Activated CD8-positive, alpha-beta memory T cell treated with anti-CD3 and anti-CD28 coated beads for 24 hours (primary cell): ENCODE results near the gene AK8.
"Not testable (repeated sequence)": the region's sequence is repeated elsewhere in the genome, so short reads cannot be mapped to it uniquely, and the experiment has no call there.

Source experiments
- DNase-seq: peaks from one replicate; pipeline ENCODE4 v3.0.0-alpha.2; 2020

Gene AK8

DNA sequence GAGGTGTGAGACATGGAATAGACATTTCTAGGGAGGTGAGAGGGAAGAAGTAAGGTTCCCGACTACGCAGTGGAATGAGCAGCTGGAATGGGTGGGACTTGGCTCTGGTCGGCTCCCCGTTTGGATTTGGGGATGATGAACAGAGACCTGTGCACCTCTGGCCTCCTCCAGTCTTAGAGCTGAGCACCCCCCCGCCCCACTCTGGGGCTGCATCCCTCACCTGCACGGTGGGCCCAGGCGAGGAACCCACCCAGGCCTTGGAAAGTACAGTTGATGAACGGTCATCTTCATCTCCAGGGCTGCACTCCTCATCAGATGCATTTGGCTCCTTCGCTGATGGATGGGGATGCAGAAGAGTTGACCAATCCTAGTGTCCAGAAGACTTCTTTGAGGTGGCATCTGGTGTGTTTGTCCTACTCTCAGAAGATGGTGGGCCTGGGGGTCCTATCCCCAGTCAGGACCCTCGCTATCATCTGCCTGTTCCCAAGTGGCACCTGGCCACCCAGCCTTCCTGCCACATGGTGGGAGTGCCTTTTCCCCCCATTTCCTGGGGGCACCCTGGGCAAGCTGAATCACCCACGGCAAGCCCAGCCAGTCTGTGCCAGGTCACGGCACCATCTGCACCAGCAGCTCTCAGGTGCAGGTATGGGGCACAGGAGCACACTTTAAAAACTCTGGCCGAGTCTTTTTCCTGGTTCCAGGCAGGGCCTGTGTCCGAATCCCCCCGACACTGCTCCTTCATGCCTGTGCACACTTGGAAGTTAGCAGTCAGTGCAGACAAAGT, 137.4 kb downstream of the AK8 start:
- no peak for DNase-seq

DNA sequence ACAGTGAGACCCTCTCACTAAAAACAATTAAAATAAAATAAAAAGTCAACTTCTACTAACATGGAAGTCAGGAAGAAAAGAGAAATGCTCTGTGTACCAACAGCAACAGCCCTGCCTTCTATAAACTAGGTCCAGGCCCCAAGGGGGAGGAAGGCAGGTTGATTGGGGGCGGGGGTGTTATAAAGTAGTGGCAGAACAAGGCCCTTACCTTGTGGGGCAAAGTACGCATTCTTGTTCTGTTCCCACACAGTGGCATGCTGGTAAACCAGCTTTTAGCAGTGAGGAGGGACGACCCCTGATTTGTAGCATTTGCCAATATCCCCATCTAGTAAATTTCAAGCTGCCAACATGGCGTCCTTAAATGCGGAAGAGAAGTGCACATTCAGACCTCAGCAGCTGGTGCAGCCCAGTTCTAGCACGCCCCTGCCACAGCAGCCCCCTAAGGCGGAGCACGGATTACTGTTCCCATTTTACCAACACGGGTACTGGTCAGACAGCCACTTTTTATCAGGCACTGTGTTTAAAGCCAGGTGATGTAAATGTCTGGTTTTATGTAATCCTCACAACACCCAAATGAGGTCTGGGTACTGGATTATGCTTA, 138.3 kb downstream of the AK8 start:
- DNase-seq, result no peak

DNA sequence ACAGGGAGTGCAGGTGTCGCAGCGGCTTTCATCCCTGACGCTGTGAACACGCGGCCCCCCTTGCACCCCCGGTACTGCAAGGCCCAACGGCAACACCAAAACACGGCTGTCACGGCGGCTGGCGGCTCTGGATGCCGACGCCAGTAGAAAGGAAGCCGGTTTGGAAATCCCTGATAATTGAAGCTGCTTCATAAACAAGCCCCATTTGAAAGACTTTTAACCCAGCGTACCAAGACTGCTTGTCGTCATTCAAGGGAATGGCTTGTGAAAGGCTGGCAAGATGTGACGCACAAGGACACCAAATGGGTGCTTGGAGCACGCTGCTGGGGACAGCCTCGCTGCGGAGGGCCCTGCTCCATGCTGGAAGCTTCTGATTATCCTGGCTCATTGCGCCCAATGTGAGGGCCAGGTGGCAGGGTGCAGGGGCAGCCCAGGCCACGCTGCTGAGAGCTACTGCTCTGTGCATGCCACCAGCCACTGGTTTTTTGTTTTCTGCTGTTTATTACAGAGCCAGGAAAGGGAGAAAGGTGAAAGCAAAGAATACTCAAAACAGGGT, 144.7 kb downstream of the AK8 start:
- no peak for DNase-seq

DNA sequence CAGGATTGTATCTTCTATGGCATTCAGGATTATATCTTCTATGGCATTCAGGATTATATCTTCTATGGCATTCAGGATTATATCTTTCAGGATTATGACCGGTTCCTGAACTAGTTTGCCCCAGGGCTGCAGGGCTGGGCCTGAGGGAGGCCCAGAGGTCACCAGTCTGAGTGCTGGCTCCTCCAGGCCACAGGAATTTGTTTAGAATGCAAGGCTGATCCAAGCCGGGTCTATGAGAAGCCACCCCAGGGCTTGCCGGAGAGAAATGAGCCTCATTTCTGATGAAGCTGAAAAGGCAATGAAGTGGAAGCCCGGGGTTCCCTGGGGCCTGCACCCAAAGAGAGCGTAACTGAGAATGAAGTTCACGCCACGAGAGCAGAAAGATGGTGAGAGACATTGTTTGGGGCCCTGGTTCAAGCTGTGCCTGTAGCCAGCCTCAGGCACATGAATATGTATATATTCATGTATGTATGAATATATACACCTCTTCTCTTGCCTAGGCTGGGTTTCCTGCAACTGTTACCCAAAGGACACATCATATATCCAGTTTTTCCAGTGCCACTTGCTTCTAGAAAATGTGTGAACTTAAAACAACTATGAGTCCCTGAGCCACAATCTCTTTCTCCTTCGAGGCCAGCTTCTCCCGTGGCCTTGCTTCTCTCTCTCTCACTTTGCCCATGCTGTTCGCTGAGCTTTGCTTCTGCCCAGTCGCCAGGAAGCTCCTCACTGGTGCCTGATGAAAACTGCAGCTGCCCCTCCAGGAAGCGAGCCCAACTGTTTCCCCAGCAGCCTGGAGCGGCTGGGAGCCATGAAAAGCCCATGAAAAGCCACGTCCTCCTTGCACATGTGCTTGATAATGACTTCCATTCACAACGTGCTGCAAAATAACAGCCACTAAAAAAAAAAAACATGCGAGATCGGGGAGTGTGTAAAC, 145.5 kb downstream of the AK8 start:
- DNase-seq, result no peak

DNA sequence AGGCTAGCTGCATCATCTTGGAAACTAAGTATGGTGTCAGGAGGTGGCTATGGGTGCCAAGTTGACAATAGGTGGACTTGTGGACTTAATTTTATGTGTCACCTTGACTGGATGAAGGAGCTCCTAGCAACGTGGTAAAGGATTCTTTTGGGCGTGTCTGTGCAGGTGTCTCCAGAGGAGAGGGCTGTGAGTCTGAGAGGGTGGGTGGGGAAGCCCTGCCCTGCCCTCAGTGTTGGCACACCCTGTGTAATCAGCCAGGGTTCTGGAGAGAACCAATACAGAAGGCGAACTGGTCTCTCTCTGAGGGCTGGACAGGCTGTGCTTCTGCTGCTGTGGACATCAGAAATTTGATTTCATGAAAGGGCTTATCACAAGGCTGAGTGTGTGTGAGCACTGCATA, 146.9 kb downstream of the AK8 start:
- DNase-seq, result no peak

DNA sequence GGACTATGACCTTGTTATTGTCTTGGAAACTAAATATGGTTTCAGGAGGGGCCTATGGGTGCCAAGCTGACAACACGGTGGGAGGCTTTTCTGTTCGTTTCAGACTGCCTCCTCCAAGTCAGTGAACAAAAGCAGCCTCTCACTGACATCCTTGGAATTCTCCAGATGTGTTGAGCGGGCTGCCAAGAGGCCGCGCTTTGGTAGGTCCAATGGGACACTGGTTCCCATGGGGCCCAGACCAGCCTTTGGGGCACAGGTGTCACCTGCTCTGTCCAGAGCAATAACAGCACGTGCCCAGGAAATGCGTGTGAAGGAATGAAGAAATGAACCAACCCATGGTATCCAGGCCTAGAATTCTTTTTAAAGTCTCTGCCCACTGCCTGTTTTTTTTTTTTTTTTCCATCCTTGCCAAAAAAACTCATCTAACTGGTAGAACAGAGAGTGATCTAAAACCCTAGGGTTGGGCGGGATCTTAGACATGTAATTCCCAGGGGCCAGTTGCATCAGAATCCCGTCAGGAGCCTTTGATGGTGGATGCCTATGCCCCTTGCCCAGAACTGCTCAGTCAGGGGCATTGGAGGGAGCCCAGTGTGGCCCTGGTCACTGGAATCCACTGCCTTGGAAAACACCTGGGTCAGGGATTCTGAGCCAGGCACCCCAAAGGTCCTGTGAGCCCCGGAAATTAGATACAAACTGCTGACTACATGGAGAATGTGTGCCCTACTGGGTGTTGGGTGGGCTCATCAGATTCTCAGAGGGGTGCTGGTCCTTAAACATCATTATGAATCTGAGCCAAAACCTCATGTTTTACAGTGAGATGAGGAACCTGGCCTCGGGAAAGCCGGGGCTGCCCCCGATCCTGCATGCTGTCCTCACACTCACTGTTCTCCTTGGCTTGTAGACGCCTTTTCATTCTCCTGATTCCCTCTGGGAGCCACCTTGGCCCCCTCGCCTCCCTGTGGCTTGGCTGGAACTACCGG, 147.7 kb downstream of the AK8 start:
- DNase-seq, result no peak

DNA sequence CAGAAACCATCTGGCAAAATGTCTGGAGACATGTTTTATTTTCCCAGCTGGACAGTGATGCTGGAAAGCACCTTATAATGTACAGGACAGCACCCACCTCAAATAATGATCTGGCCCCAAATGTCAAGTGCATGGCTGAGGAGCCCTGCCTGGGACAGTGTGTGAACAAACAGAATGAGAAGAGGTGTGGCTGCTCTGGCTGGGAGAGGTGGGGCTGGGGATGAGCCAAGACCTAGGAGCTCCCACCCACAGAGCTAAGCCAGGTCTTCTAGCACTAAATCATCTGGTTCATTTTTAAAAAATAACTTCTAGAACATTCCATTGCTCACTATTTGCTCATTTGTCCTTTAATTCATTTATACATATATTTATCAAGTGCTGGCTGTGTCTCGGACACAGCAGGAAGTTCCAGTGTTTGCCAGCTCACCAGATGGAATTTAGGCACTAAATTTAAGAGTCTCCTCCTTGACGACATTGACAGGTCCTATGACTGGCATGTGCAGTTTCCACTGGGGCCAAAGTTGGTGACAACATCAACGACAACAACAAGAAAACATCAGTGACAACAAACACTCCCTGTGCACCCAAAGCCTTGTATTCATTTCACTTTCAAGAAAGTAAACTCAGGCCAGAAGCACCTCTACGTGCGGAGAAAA, 148.7 kb downstream of the AK8 start:
- no peak for DNase-seq

DNA sequence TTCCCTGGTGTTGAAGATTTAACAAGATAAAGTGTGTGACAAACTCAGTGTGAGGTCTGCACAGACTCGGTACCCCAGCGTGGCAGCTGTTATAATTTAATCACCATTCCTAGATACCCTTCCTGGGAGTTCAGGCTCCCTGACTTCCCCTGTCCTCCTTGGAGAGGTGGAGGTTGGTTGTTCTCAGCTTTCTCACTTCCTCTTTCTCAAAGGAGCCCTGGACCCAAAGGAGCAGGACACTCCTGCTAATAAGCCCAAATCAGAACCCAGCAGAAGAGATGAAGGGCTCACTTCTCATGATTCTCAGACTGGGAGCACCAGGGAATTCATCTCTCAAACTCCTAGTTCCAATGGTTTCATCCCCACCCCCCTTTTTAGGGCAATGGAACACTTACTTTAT, 149.6 kb downstream of the AK8 start:
- DNase-seq, result no peak

DNA sequence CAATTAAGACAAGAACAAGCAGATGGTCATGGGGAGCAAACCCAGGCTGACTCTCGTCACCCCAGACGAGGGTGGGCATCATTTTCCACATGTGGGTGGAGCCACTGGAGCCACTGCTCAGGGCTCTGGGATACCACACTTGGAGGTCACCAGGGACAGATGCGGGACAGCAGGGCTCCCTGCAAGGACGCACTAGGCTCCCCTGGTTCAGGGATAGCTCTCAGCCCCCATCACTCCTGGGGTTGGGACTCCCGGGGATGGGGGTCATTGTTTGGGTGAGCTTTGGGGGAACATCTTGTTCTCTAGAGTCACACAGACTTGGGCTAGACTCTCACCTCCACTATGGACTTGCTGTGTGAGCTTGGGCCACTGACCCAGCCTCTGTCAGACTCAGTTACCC, 150.0 kb downstream of the AK8 start:
- no peak for DNase-seq

DNA sequence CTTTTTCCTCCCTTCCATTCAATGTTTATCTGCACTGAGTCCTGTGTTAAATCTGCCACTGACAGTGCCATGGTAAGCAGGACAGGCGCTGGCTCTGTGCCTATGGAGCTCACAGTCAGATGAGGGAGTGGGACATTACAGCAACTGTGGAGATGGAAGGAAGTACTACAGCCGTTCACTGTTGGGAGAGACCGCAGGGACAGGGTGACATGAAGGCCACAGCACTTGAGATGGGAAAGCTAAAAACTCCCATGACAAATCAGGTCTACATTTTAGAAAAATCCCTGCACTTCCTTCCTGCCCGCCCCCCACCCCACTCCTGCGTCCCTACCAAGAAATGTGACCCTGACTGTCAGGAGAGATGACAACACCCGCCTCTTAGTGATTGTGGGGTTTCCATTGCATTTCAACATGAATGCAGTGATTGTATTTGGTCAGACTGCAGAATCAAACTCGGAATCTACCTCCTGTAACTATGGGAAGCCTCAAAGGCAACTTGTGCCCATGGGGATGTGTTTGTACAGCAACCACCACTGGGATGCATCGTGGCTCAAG, 151.4 kb downstream of the AK8 start:
- DNase-seq, result no peak

DNA sequence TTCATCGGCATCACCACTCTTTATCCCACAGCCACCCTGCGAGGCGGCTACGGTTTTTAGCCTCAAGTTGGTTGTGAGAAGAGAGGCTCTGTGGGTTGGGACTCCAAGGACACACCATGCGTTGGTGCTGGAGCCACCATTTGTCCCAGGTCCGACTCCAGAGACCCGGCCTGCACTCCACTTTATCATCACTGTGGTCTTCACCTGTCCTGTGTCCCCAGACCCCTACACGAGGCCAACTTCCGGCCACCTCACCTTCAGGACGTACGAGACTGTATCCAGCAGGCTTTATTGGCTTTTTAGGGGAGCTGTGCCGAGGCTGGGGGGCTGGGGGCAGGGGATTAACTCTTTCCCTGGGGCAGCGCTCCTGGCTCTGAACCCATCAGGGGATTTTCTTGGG, 152.8 kb downstream of the AK8 start:
- no peak for DNase-seq

DNA sequence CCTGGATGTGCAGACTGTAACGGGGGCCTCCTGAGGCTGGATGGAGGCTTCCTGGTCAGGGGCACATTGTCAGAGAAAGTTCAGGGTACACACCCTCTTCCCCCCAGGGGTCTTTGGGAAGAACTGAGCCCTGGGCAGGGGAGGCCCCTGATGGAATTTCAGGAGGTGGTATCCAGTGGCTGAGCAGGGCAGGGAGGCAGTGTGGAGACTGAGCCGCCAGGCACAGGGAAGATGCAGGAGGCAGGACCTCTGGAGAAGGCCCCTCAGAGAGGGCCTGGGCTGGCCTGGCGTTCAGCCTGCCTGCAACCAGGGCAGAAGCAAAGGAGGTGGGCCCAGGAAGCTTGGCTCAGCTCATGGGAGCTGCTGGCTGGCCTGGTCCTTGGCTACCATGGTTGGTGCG, 154.3 kb downstream of the AK8 start:
- no peak for DNase-seq

DNA sequence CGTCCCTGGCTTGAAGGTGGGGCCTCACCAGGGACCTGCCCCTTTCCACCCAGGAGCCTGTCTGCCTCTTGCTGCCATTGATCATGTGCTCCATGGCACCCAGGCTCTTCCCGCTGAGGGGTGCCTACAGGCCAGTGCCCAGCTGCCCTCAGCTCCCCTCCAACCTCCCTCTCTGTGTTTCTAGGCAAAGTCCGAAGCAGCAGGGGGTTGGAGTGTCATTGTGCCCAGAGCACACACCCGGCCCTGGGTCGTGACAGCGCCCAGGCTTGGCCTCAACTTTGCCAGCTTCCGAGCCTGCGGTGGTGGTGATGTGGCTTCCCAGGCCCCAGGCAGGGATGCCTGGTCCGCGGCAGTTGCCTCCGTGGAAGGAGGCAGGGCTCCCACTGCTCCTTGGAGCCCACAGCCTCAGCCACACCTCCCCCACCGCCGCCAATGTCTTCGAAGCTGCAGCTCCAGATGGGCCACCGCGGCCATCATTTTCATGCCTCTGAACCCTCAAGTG, 155.5 kb downstream of the AK8 start:
- no peak for DNase-seq

DNA sequence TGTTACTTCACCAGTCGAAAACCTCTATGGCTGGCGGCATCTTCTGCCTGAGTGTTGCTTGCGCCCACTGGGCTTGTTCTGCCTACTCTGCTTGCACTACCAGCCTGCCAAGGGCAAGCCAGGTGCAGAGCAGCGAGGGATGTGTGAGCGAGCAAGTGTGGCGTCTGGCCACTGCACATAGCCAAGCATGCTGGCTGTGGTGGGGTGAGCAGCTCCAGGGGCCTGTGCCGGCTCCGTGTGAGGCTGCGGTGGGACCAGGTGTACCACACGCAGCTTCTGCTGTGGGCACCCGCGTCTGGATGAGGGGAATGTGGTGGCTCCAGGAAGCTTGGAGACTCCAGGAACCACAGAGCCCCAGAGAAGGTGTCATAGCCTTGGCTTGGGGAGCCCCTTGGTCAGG, 156.4 kb downstream of the AK8 start:
- DNase-seq, result no peak

DNA sequence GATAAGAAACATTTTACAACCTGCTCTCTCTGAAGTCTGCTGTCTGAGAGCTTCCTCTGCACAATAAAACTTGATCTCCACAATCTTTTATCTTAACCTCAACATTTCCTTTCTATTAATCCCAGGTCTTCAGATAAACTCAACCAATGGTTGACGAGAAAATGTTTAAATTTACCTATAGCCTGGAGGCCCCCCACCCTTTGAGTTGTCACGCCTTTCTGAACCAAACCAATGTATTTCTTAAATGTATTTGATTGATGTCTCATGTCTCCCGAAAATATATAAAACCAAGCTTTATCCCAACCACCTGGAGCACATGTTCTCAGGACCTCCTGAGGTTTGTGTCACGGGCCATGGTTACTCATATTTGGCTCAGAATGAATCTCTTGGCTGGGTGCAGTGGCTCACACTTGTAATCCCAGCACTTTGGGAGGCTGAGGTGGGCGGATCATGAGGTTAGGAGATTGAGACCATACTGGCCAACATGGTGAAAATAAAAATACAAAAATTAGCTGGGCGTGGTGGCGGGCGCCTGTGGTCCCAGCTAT, 159.6 kb downstream of the AK8 start:
- not testable (repeated sequence) for DNase-seq

DNA sequence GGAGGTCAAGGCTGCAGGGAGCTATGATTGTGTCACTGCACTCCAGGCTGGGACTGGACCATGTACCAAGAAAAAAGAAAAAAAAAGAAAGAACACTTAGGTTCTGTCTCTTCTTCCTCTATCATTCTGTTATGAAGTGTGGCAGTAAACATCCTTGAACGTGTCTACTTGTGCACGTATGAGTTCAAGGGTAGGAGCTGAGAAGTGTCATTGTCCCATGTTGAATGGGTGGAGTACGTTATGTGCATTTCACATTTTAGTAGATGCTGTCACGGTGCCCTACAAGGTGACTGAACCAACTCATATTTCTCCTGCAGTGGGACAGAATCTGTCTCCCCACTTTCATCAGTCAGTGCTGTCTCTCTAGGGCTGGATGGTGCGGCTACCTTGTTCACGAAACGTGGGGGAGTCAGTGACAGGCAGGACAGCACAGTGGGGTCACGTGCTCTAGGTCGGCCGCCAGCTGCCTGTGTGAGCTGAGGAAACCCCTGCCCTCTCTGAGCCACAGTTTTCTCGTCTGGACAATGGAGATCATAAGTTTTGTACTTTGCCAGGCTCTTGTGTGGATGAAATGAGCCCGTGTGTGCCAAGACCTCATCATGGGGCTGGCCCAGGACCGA, 160.6 kb downstream of the AK8 start:
- peak; percentile 51 for DNase-seq

DNA sequence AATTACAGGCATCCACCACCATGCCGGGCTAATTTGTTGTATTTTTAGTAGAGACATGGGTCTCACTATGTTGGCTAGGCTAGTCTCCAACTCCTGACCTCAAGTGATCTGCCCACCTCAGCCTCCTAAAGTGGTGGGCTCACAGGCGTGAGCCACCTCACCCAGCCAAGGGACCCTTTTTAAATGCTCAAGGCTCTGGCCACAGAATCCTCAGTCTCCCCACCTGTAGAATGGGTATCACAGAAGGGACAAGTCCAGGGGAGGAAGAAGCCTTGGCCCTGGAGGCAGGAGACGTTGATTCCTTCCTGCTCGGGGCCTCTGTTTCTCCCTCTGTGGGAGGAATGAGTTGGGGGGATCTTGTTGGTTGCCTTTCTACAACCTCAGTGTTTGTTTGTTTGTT, 162.1 kb downstream of the AK8 start:
- DNase-seq, result peak; percentile 40

DNA sequence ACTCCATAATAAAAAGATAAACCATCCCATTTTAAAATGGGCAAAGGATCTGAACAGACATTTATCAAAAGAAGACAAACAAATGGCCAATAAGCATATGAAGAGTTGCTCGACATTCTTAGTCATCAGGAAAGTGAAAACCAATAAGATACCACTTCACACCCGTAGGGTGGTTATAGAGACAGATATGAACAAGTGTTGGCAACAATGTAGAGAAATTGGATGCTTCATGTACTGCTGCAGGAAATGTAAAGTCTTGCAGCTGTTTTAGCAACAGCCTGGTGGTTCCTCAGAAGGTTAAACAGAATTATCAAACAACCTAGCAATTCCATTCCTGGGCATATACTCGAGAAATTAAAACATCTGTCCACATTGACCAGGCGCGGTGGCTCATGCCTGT, 165.3 kb downstream of the AK8 start:
- no peak for DNase-seq

DNA sequence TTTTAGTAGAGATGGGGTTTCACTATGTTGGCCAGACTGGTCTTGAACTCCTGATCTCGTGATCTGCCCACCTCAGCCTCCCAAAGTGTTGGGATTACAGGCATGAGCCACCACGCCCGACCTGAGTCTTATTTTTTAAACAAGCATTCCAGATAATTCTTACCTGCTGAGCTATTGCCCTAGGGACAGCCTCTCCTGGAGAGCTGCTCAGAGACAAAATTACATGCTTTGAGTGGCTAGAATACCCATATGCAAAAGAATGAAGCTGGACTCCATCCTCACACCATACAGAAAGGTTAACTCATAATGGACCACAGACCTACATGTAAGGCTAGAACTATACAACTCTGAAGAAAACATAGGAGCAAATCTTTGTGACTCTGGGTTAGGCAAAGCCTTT, 166.2 kb downstream of the AK8 start:
- peak; percentile 17 for DNase-seq

DNA sequence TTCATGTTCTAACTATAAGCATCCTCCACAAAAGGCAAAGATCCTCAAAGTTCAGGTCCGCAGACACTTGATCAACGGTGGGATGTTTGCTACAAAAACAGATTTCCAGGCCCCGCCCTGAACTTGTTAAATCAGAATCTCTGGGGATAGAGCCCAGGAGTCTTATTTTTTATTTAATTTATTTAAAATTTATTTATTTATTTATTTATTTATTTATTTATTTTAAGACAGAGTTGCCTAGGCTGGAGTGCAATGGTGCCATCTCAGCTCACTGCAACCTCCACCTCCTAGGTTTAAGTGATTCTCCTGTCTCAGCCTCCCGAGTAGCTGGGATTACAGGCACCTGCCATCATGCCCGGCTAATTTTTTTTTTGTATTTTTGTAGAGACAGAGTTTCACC, 166.9 kb downstream of the AK8 start:
- not testable (repeated sequence) for DNase-seq
